DOHH2 (cell line): Measurements from ENCODE around the gene DEAF1.

Source experiments
- H3F3A ChIP-seq: fragments of 200-600 bp; sonication (generic), shearing (Covaris generic); 2 replicates; pipeline ENCODE4 v1.6.0; 2016; ENCODE audit warnings: antibody characterized with exemption, mild to moderate bottlenecking; ENCODE audit not compliant: control insufficient read depth, insufficient read depth
- H3K27ac ChIP-seq: fragments of 200-600 bp; sonication (generic); 2 replicates; pipeline ENCODE4 v1.5.1; 2014; ENCODE audit warnings: low read depth, mild to moderate bottlenecking, low read length, moderate library complexity
- H3K27me3 ChIP-seq: fragments of 200-600 bp; sonication (generic); 2 replicates; pipeline ENCODE4 v1.6.1; 2014; ENCODE audit warnings: mild to moderate bottlenecking, low read length, mixed read lengths; ENCODE audit not compliant: control insufficient read depth
- H3K36me3 ChIP-seq: fragments of 200-600 bp; sonication (generic); 2 replicates; pipeline ENCODE4 v1.6.1; 2014; ENCODE audit warnings: mild to moderate bottlenecking, low read length, moderate library complexity, mixed read lengths; ENCODE audit not compliant: control insufficient read depth
- H3K4me1 ChIP-seq: fragments of 200-600 bp; sonication (generic); 2 replicates; pipeline ENCODE4 v1.6.1; 2014; ENCODE audit warnings: mild to moderate bottlenecking, low read length, mixed read lengths; ENCODE audit not compliant: control insufficient read depth
- H3K4me2 ChIP-seq: fragments of 200-600 bp; sonication (generic); 2 replicates; pipeline ENCODE4 v1.6.0; 2014; ENCODE audit warnings: mild to moderate bottlenecking, low read length, moderate library complexity
- H3K4me3 ChIP-seq: fragments of 200-600 bp; sonication (generic); 2 replicates; pipeline ENCODE4 v1.5.1; 2014; ENCODE audit warnings: mild to moderate bottlenecking, low read length, mixed read lengths
- H3K79me2 ChIP-seq: fragments of 200-600 bp; sonication (generic); 2 replicates; pipeline ENCODE4 v1.6.1; 2014; ENCODE audit warnings: mild to moderate bottlenecking, low read length, mixed read lengths; ENCODE audit not compliant: control insufficient read depth
- H3K9me2 ChIP-seq: fragments of 200-600 bp; sonication (generic); replicated peaks from 2 replicates; pipeline ENCODE4 v1.6.1; 2014; ENCODE audit warnings: mild to moderate bottlenecking, low read length, mixed read lengths; ENCODE audit not compliant: control insufficient read depth
- H3K9me3 ChIP-seq: fragments of 200-600 bp; sonication (generic); 2 replicates; pipeline ENCODE4 v1.6.1; 2014; ENCODE audit warnings: antibody characterized with exemption, low read length, mixed read lengths; ENCODE audit not compliant: control insufficient read depth, insufficient read depth
- H4K20me1 ChIP-seq: fragments of 200-600 bp; sonication (generic); 2 replicates; pipeline ENCODE4 v1.6.0; 2014; ENCODE audit warnings: low read depth, mild to moderate bottlenecking, antibody characterized with exemption, low read length, moderate library complexity; ENCODE audit not compliant: control insufficient read depth, insufficient read depth
- CTCF ChIP-seq: fragments of 200-600 bp; sonication (generic); IDR thresholded peaks from one replicate; pipeline ENCODE4 v1.5.1; 2014; ENCODE audit warnings: antibody characterized with exemption, mild to moderate bottlenecking, low read depth, low read length; ENCODE audit not compliant: poor library complexity, severe bottlenecking
- EZH2phosphoT487 ChIP-seq: fragments of 200-600 bp; sonication (generic); IDR thresholded peaks from 2 replicates; pipeline ENCODE4 v1.6.1; 2017; ENCODE audit warnings: borderline replicate concordance, mild to moderate bottlenecking, antibody characterized with exemption, low read length, moderate library complexity, mixed read lengths

The DEAF1 gene

DNA sequence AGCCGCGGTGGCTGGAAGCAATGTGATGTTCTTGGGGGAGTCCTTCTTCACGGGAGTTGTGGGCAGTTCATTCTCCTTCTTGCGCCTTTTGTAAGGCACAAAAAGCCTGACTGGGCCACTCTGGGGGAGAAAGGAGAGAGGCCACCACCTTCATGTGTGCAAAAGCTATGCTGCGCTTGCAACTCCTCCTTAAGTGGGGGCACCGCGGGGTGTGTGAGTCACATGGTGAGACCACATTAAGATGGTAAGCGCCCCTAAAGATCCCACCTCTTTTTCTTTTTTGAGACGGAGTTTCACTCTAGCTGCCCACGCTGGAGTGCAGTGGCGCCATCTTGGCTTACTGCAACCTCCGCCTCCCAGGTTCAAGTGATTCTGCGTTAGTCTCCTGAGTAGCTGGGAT lies 14.1 kb downstream of the DEAF1 start:
- no peak for TF ChIP-seq EZH2phosphoT487
- Histone ChIP-seq H3K36me3 (peaks cover 14% of the 10 kb centered on the region; the same call in 1 of the 2 replicates), H3K9me2 (no peaks in the 10 kb centered on the region), H3K27me3 (no peaks in the 10 kb centered on the region), H3K4me2 (no peak overlapping the region), H3K79me2 (no peaks in the 10 kb centered on the region), H3K4me1 (no peaks in the 10 kb centered on the region), H3K9me3 (no peaks in the 10 kb centered on the region), H3F3A (no peaks in the 10 kb centered on the region), H4K20me1 (no peaks in the 10 kb centered on the region), H3K27ac (no peak overlapping the region), H3K4me3 (no peak overlapping the region)

- Histone ChIP-seq H3K9me2 (no peaks in the 10 kb centered on the region), H3K4me1 (no peaks in the 10 kb centered on the region), H3K4me2 (no peak overlapping the region), H3F3A (no peaks in the 10 kb centered on the region), H3K36me3 (peaks cover 14% of the 10 kb centered on the region; the same call in 1 of the 2 replicates), H3K79me2 (no peaks in the 10 kb centered on the region), H3K9me3 (no peaks in the 10 kb centered on the region), H4K20me1 (no peaks in the 10 kb centered on the region), H3K27me3 (no peaks in the 10 kb centered on the region), H3K27ac (no peak overlapping the region), H3K4me3 (no peak overlapping the region)
- TF ChIP-seq EZH2phosphoT487 (no peak), CTCF (no peak)
These were observed 14.5 kb downstream of the DEAF1 start for GRCh38 chr11:680476-680875.

DNA sequence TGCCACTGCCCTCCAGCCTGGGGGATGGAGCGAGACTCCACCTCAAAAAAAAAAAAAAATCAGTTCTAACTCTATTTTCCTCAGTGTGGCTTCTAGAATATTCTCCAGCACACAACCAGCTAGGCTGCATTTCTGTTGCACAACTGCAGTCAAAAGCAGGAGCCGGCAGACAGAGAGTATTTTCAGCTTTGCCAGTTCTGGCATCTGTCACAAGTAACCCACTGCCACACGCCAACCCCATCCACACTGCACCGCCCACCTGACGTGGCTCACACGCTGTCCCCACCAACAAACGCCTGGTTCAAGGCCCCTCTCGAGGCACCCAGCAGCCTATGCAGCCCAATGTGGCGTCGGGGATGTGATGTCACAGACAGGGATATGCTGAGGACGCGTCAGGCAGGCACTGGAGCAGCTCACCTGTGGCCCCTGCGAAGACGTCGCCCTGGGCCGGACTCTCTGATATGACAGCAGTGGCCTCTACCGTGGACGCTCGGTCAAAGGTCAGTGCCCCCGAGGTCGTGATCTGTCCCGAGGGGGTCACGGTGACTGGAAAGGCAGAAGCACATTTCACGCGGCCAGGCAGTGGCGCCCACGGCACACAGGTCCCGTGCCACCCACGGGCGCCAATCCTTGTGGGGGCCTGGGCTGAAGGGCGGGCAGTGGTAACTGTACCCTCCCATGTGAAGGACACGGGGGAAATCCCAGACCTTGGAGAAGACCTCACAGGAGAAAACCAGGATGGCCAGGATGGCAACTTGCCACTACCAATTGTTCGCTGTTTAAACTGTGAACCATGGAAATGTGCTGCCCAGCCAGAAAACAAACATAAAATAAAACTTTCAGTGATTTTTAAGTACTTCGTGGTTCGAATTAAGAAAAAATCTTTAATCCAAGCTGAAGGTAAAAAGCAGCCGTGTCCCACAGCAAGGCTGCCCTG lies 15.5 kb downstream of the DEAF1 start:
- Histone ChIP-seq H3K9me3 (no peaks in the 10 kb centered on the region), H3K79me2 (no peaks in the 10 kb centered on the region), H3K4me3 (no peak overlapping the region), H3K4me2 (no peak overlapping the region), H3K9me2 (no peaks in the 10 kb centered on the region), H3F3A (no peaks in the 10 kb centered on the region), H3K4me1 (no peaks in the 10 kb centered on the region), H4K20me1 (no peaks in the 10 kb centered on the region), H3K27ac (no peak overlapping the region), H3K36me3 (peaks cover 12% of the 10 kb centered on the region; the same call in 1 of the 2 replicates), H3K27me3 (no peaks in the 10 kb centered on the region)
- no peak for TF ChIP-seq EZH2phosphoT487
- no peak for TF ChIP-seq CTCF

GRCh38 chr11:678297-678696 lies 16.7 kb downstream of the DEAF1 start:
- Histone ChIP-seq H3K36me3 (peaks cover 21% of the 10 kb centered on the region), H3K27me3 (no peaks in the 10 kb centered on the region)

More at GRCh38 chr11:678297-678696, 16.7 kb downstream of the DEAF1 start:
- Histone ChIP-seq H3K79me2 (no peaks in the 10 kb centered on the region), H3K4me3 (no peak overlapping the region), H3K27ac (no peak overlapping the region), H3F3A (no peaks in the 10 kb centered on the region), H4K20me1 (no peaks in the 10 kb centered on the region), H3K9me2 (no peaks in the 10 kb centered on the region), H3K4me2 (no peak overlapping the region), H3K4me1 (no peaks in the 10 kb centered on the region), H3K9me3 (no peaks in the 10 kb centered on the region)
- TF ChIP-seq EZH2phosphoT487: no peak
- TF ChIP-seq CTCF: no peak
